Upper lobe of left lung (tissue), 4 donors: ENCODE results near the gene RNASEH2C.

Experiments used
- EP300 ChIP-seq, 4 donors: sonication (generic); formaldehyde crosslinking; IDR thresholded peaks; one replicate each; pipeline ENCODE4 v1.5.1; 2017; ENCODE audit warnings: antibody characterized with exemption in 4 of 4, control low read depth in 2 of 4
- POLR2AphosphoS5 ChIP-seq, 2 donors: sonication (generic); formaldehyde crosslinking; IDR thresholded peaks; one replicate each; pipeline ENCODE4 v1.5.1; 2017; ENCODE audit warnings: antibody characterized with exemption in 2 of 2
- TF ChIP-seq, protein P1 (sequence below), 6 experiments: fragments of 450-650 bp in 4 of 6; fragments of 200-600 bp in 2 of 6; sonication (generic) in 2 of 6; IDR thresholded peaks; one replicate each; pipeline ENCODE4 v1.5.1; 2016 to 2019; ENCODE audit warnings: antibody characterized with exemption in 6 of 6

DNA sequence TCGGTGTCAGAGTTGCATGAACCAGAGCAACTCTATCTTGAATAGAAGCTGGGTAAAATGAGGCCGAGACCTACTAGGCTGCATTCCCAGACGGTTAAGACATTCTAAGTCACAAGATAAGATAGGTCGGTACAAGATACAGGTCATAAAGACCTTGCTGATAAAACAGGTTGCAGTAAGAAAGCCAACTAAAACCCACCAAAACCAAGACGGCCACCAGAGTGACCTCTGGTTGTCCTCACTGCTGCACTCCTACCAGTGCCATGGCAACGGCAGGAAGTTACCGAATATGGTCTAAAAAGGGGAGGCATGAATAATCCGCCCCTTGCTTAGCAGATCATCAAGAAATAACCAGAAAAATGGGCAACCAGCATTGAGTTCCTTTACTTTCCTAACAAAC, 10.9 kb downstream of the RNASEH2C start:
- TF ChIP-seq, protein P1, sequence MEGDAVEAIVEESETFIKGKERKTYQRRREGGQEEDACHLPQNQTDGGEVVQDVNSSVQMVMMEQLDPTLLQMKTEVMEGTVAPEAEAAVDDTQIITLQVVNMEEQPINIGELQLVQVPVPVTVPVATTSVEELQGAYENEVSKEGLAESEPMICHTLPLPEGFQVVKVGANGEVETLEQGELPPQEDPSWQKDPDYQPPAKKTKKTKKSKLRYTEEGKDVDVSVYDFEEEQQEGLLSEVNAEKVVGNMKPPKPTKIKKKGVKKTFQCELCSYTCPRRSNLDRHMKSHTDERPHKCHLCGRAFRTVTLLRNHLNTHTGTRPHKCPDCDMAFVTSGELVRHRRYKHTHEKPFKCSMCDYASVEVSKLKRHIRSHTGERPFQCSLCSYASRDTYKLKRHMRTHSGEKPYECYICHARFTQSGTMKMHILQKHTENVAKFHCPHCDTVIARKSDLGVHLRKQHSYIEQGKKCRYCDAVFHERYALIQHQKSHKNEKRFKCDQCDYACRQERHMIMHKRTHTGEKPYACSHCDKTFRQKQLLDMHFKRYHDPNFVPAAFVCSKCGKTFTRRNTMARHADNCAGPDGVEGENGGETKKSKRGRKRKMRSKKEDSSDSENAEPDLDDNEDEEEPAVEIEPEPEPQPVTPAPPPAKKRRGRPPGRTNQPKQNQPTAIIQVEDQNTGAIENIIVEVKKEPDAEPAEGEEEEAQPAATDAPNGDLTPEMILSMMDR (IDR thresholded peaks at IDR 0.05), result no peak
- TF ChIP-seq EP300 (IDR thresholded peaks at IDR 0.05), result no peak
- TF ChIP-seq POLR2AphosphoS5 (IDR thresholded peaks at IDR 0.05), result no peak
